ENCODE results near the gene IPCEF1. TPM values are rescaled to one million over a fixed set of nuclear protein-coding genes. Genes with fewer than 3 reads are reported as not detected.

IPCEF1 gene
- polyA plus RNA-seq, 1 donor, result 2.2 TPM

DNA sequence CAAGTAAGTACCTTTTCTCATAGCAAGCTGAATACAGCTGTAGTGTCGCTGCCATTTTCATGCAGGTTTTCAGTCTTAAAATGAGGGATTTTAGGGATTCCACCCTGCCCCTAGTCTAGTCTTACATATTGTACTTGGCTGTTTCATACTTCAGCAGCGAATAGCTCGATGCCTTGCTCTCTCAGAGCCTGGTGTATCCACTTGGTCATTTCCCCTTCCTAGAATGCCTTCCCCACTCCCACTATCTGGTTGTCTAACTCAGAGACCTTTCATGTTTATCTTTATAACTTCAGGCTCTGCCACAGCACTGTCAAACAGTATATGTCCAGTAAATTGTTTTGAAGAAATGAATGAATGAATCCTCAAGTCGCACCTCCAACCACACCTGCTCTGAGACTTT is 21.1 kb upstream of the IPCEF1 start:
- Histone ChIP-seq H3K36me3 (ENCODE audit: control insufficient read depth, insufficient read depth, low read length) (no peaks in the 10 kb centered on the region), H3K27me3 (ENCODE audit: control insufficient read depth, insufficient read depth, low read length) (no peaks in the 10 kb centered on the region), H3K4me3 (ENCODE audit: low read length) (no peak overlapping the region), H3K4me1 (ENCODE audit: control insufficient read depth, insufficient read depth, low read length) (no peaks in the 10 kb centered on the region), H3K27ac (ENCODE audit: low read length) (no peak overlapping the region), H3K9me3 (ENCODE audit: control insufficient read depth, low read depth, low read length) (no peaks in the 10 kb centered on the region)
- DNase-seq, result no peak
- no CpG with 5 or more reads among the region's 4 CpGs for WGBS (ENCODE audit: insufficient coverage, low lambda C conversion rate)

- H3K36me3 ChIP-seq (ENCODE audit: control insufficient read depth, insufficient read depth, low read length), result no peaks in the 10 kb centered on the region
- no CpG with 5 or more reads among the region's 2 CpGs for WGBS (ENCODE audit: insufficient coverage, low lambda C conversion rate)
- no peak overlapping the region for H3K4me3 ChIP-seq (ENCODE audit: low read length)
- no peak overlapping the region for H3K27ac ChIP-seq (ENCODE audit: low read length)
- no peaks in the 10 kb centered on the region for H3K27me3 ChIP-seq (ENCODE audit: control insufficient read depth, insufficient read depth, low read length)
- no peaks in the 10 kb centered on the region for H3K4me1 ChIP-seq (ENCODE audit: control insufficient read depth, insufficient read depth, low read length)
- DNase-seq, result no peak
- no peaks in the 10 kb centered on the region for H3K9me3 ChIP-seq (ENCODE audit: control insufficient read depth, low read depth, low read length)
Observed at GRCh38 chr6:154373971-154374370, 17.4 kb upstream of the IPCEF1 start.

DNA sequence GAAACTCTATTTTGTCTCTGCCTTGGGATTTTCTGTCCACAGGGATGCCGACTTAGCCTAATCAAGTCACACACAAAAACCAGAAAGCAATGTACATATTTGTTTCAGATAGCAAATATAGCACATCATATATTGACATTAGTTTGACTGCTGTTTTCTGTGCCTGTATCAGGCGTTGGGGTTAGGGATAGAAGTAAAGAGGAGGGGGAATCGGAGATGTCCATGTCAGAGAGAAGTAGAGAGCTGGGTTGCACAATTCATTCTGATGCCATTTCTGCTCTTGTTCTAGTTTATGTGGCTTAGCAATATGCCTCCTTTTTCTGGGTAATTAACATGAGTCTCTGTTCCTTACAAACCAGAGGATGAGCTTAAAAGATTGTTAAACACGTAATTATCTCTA is 14.7 kb upstream of the IPCEF1 start:
- Histone ChIP-seq H3K27me3 (ENCODE audit: control insufficient read depth, insufficient read depth, low read length) (no peaks in the 10 kb centered on the region), H3K4me1 (ENCODE audit: control insufficient read depth, insufficient read depth, low read length) (no peaks in the 10 kb centered on the region), H3K4me3 (ENCODE audit: low read length) (no peak overlapping the region), H3K9me3 (ENCODE audit: control insufficient read depth, low read depth, low read length) (no peaks in the 10 kb centered on the region), H3K27ac (ENCODE audit: low read length) (no peak overlapping the region), H3K36me3 (ENCODE audit: control insufficient read depth, insufficient read depth, low read length) (no peaks in the 10 kb centered on the region)
- WGBS (ENCODE audit: insufficient coverage, low lambda C conversion rate), result 71% methylated on average over 1 of the region's 4 CpGs
- DNase-seq, result no peak

DNA sequence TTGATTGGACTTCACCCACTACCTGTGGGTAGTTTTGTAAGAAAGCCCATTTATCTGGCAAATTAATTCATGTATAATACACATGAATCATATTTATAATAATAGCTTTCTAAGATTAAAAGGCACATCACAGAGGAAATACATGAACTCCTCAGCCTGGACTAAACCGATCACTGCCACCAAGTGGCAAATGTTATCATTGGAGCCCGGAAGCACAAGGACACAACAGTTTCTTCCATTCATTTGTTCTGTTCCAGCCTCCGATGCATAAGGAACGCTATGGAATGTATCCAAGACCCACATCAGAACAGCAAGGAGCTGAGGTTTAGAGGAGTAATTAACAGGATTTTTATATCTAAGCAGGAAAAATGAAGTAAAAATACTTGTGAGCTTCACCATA is 13.9 kb upstream of the IPCEF1 start:
- no peaks in the 10 kb centered on the region for H3K36me3 ChIP-seq (ENCODE audit: control insufficient read depth, insufficient read depth, low read length)
- no peak overlapping the region for H3K4me3 ChIP-seq (ENCODE audit: low read length)
- no peak overlapping the region for H3K27ac ChIP-seq (ENCODE audit: low read length)
- no peaks in the 10 kb centered on the region for H3K27me3 ChIP-seq (ENCODE audit: control insufficient read depth, insufficient read depth, low read length)
- peak in 1 of 2 donors; percentile 12 for DNase-seq
- WGBS (ENCODE audit: insufficient coverage, low lambda C conversion rate), result no CpG with 5 or more reads among the region's 4 CpGs
- H3K9me3 ChIP-seq (ENCODE audit: control insufficient read depth, low read depth, low read length), result no peaks in the 10 kb centered on the region
- H3K4me1 ChIP-seq (ENCODE audit: control insufficient read depth, insufficient read depth, low read length), result no peaks in the 10 kb centered on the region

DNA sequence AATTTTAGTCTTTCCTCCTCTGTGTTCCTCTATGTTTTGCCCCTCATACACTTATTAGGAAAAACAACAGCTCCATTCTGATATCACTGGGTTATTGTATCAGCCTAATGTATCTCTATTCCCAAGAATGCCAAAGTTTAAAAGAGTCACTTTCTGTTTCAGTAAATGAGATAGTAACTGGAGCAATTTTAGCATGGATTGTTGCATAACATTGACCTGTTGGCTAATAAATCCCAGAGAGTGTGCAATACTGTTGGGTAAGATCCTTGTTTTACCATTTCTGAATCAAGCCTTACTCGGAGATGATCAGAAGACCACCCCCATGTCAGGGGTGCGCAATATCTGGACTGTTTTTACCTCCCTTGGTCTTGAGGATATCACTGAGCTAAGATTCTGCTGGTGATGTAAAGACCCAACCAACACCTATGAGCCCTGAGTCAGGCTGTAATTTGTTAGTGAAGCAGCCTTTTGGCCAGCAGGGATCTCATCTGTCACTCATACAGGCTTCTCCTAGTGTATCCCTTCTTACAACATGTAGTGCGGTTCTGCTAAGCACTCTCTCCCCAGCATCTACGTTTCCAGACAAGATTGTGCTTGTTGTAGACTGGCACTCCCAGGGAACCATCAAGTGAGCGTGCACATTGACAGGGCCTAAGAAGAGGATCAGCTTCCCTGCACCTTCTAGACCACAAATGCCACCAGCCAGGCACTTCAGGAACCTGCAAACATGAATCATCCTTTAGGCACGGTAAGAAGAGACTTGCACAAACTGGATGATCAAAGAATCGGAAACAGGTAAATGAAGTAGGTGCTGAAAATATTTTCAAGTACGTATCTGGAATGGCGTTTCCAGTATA is 11.5 kb upstream of the IPCEF1 start:
- Histone ChIP-seq H3K9me3 (ENCODE audit: control insufficient read depth, low read depth, low read length) (no peaks in the 10 kb centered on the region), H3K27me3 (ENCODE audit: control insufficient read depth, insufficient read depth, low read length) (no peaks in the 10 kb centered on the region), H3K4me3 (ENCODE audit: low read length) (no peak overlapping the region), H3K27ac (ENCODE audit: low read length) (no peak overlapping the region), H3K36me3 (ENCODE audit: control insufficient read depth, insufficient read depth, low read length) (no peaks in the 10 kb centered on the region), H3K4me1 (ENCODE audit: control insufficient read depth, insufficient read depth, low read length) (no peaks in the 10 kb centered on the region)
- 94% methylated on average over 4 of the region's 9 CpGs for WGBS (ENCODE audit: insufficient coverage, low lambda C conversion rate)
- DNase-seq, result peak in 1 of 2 donors; percentile 6

DNA sequence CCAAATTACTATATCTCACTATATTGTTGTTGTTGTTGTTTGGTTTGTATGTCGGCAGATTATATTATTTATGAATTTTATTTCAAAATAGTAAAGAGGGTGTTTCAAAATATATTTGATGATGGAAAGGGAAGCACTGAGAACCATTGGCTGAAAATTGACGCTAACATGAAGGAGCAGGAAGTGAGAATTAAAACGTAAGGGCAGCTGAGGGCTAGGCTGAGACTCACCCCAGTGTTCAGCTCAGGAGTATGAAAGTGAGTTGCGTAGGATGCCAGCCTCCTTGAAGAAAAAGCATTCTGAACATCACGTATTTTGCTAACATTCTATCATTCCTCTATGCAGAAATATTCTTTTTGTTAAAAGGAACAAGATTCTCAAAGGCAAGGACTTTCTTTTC is 10.7 kb upstream of the IPCEF1 start:
- Histone ChIP-seq H3K27ac (ENCODE audit: low read length) (no peak overlapping the region), H3K4me1 (ENCODE audit: control insufficient read depth, insufficient read depth, low read length) (no peaks in the 10 kb centered on the region), H3K36me3 (ENCODE audit: control insufficient read depth, insufficient read depth, low read length) (no peaks in the 10 kb centered on the region), H3K4me3 (ENCODE audit: low read length) (no peak overlapping the region), H3K9me3 (ENCODE audit: control insufficient read depth, low read depth, low read length) (no peaks in the 10 kb centered on the region), H3K27me3 (ENCODE audit: control insufficient read depth, insufficient read depth, low read length) (no peaks in the 10 kb centered on the region)
- no peak for DNase-seq
- 100% methylated on average over 3 of the region's 5 CpGs for WGBS (ENCODE audit: insufficient coverage, low lambda C conversion rate)

GRCh38 chr6:154363821-154364220 is 7.2 kb upstream of the IPCEF1 start:
- 67% methylated on average over 1 of the region's 4 CpGs for WGBS (ENCODE audit: insufficient coverage, low lambda C conversion rate)
- H3K9me3 ChIP-seq (ENCODE audit: control insufficient read depth, low read depth, low read length), result no peaks in the 10 kb centered on the region

GRCh38 chr6:154361476-154361875 is 4.9 kb upstream of the IPCEF1 start:
- no peak for DNase-seq
- Histone ChIP-seq H3K27me3 (ENCODE audit: control insufficient read depth, insufficient read depth, low read length) (no peaks in the 10 kb centered on the region), H3K4me1 (ENCODE audit: control insufficient read depth, insufficient read depth, low read length) (no peaks in the 10 kb centered on the region), H3K27ac (ENCODE audit: low read length) (no peak overlapping the region), H3K4me3 (ENCODE audit: low read length) (no peak overlapping the region), H3K9me3 (ENCODE audit: control insufficient read depth, low read depth, low read length) (no peaks in the 10 kb centered on the region), H3K36me3 (ENCODE audit: control insufficient read depth, insufficient read depth, low read length) (no peaks in the 10 kb centered on the region)
- 80% methylated on average over 1 of the region's 5 CpGs for WGBS (ENCODE audit: insufficient coverage, low lambda C conversion rate)

More at GRCh38 chr6:154363821-154364220, 7.2 kb upstream of the IPCEF1 start:
- Histone ChIP-seq H3K27ac (ENCODE audit: low read length) (no peak overlapping the region), H3K36me3 (ENCODE audit: control insufficient read depth, insufficient read depth, low read length) (no peaks in the 10 kb centered on the region), H3K4me3 (ENCODE audit: low read length) (no peak overlapping the region), H3K27me3 (ENCODE audit: control insufficient read depth, insufficient read depth, low read length) (no peaks in the 10 kb centered on the region), H3K4me1 (ENCODE audit: control insufficient read depth, insufficient read depth, low read length) (no peaks in the 10 kb centered on the region)
- no peak for DNase-seq

DNA sequence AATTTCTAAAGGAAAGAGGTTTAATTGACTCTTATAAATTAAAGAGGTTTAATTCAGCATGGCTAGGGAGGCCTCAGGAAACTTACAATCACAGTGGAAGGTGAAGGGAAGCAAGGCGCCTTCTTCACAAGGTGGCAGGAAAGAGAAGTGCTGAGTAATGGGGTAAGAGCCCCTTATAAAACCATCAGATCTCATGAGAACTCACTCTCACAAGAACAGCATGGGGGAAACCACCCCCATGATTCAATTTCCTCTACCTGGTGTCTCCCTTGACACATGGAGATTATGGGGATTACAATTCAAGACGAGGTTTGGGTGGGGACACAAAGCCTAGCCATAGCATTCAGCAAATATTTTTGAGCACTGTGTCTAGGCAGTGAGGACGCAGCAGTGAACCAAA is 3.9 kb upstream of the IPCEF1 start:
- Histone ChIP-seq H3K36me3 (ENCODE audit: control insufficient read depth, insufficient read depth, low read length) (no peaks in the 10 kb centered on the region), H3K4me1 (ENCODE audit: control insufficient read depth, insufficient read depth, low read length) (no peaks in the 10 kb centered on the region), H3K27me3 (ENCODE audit: control insufficient read depth, insufficient read depth, low read length) (no peaks in the 10 kb centered on the region), H3K9me3 (ENCODE audit: control insufficient read depth, low read depth, low read length) (no peaks in the 10 kb centered on the region), H3K27ac (ENCODE audit: low read length) (no peak overlapping the region), H3K4me3 (ENCODE audit: low read length) (no peak overlapping the region)
- WGBS (ENCODE audit: insufficient coverage, low lambda C conversion rate), result no CpG with 5 or more reads among the region's 3 CpGs
- no peak for DNase-seq

DNA sequence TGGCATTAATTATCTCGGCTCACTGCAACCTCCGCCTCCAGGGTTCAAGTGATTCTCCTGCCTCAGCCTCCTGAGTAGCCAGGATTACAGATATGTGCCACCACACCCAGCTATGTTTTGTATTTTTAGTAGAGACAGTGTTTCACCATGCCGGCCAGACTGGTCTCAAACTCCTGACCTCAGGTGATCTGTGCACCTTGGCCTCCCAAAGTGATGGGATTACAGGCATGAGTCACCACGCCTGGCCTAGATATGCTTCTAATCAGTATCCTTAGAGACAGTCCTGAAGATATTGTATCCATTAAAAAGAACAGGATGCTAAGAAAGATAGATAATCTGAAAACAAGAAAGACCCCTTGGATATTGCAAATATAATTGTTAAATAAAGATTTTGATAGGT is 3.1 kb upstream of the IPCEF1 start:
- H3K36me3 ChIP-seq (ENCODE audit: control insufficient read depth, insufficient read depth, low read length), result no peaks in the 10 kb centered on the region
- no peaks in the 10 kb centered on the region for H3K27me3 ChIP-seq (ENCODE audit: control insufficient read depth, insufficient read depth, low read length)
- no CpG with 5 or more reads among the region's 4 CpGs for WGBS (ENCODE audit: insufficient coverage, low lambda C conversion rate)
- H3K4me3 ChIP-seq (ENCODE audit: low read length), result no peak overlapping the region
- no peaks in the 10 kb centered on the region for H3K9me3 ChIP-seq (ENCODE audit: control insufficient read depth, low read depth, low read length)
- H3K27ac ChIP-seq (ENCODE audit: low read length), result no peak overlapping the region
- peak in 1 of 2 donors; percentile 16 for DNase-seq
- no peaks in the 10 kb centered on the region for H3K4me1 ChIP-seq (ENCODE audit: control insufficient read depth, insufficient read depth, low read length)

DNA sequence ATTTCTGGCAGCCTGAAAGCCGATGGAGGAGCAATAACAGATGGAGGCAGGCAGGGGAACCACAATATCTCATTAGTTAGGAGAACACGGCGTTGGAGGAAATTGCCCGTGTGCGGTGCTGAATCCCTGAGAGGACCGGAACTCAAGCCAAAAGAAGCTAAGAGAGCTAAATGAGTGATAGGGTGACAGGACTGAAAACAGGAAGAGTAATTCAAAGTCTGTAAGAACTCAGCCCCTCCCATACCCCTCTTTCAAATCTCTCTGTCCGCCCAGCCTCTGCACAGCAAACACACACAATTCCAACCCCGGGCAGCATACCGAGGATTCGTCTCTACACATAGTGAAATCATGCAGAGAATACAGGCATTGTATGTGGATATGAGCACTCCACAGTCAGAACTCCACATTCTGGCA is 2.6 kb upstream of the IPCEF1 start:
- no peak for DNase-seq
- H3K27ac ChIP-seq (ENCODE audit: low read length), result no peak overlapping the region
- H3K27me3 ChIP-seq (ENCODE audit: control insufficient read depth, insufficient read depth, low read length), result no peaks in the 10 kb centered on the region
- H3K36me3 ChIP-seq (ENCODE audit: control insufficient read depth, insufficient read depth, low read length), result no peaks in the 10 kb centered on the region
- H3K9me3 ChIP-seq (ENCODE audit: control insufficient read depth, low read depth, low read length), result peaks cover 2% of the 10 kb centered on the region
- no peak overlapping the region for H3K4me3 ChIP-seq (ENCODE audit: low read length)
- 100% methylated on average over 3 of the region's 10 CpGs for WGBS (ENCODE audit: insufficient coverage, low lambda C conversion rate)
- no peaks in the 10 kb centered on the region for H3K4me1 ChIP-seq (ENCODE audit: control insufficient read depth, insufficient read depth, low read length)
